Measurements from ENCODE around the gene FAM83C.
"Not testable (repeated sequence)": the region's sequence is repeated elsewhere in the genome, so short reads cannot be mapped to it uniquely, and the experiment has no call there.

Gene FAM83C

GRCh38 chr20:35271073-35271882, 20.9 kb downstream of the FAM83C start:
- DNase-seq (ENCODE audit: low read depth): no peak
- no peak for TF ChIP-seq CTCF (IDR thresholded peaks at IDR 0.05; ENCODE audit: insufficient read depth, low read depth, low read length, missing control alignments)
- H3K4me3 ChIP-seq (ENCODE audit: low read depth, low read length): no peak overlapping the region

- no peak overlapping the region for H3K4me3 ChIP-seq (ENCODE audit: low read depth, low read length)
- no peak for DNase-seq (ENCODE audit: low read depth)
- no peak for TF ChIP-seq CTCF (IDR thresholded peaks at IDR 0.05; ENCODE audit: insufficient read depth, low read depth, low read length, missing control alignments)
These were observed 22.0 kb downstream of the FAM83C start for GRCh38 chr20:35270021-35270902.

- peak; percentile 63 for DNase-seq (ENCODE audit: low read depth)
- no peak overlapping the region for H3K4me3 ChIP-seq (ENCODE audit: low read depth, low read length)
- peak; percentile 87 for TF ChIP-seq CTCF (IDR thresholded peaks at IDR 0.05; ENCODE audit: insufficient read depth, low read depth, low read length, missing control alignments)
These were observed 23.0 kb downstream of the FAM83C start for GRCh38 chr20:35269055-35269781.

GRCh38 chr20:35267092-35267491, 25.1 kb downstream of the FAM83C start:
- TF ChIP-seq CTCF (IDR thresholded peaks at IDR 0.05; ENCODE audit: insufficient read depth, low read depth, low read length, missing control alignments): no peak
- no peak for DNase-seq (ENCODE audit: low read depth)
- no peak overlapping the region for H3K4me3 ChIP-seq (ENCODE audit: low read depth, low read length)

GRCh38 chr20:35264755-35265154, 27.5 kb downstream of the FAM83C start:
- no peak for DNase-seq (ENCODE audit: low read depth)
- H3K4me3 ChIP-seq (ENCODE audit: low read depth, low read length): no peak overlapping the region
- no peak for TF ChIP-seq CTCF (IDR thresholded peaks at IDR 0.05; ENCODE audit: insufficient read depth, low read depth, low read length, missing control alignments)

- no peak for DNase-seq (ENCODE audit: low read depth)
- H3K4me3 ChIP-seq (ENCODE audit: low read depth, low read length): no peak overlapping the region
These were observed 28.5 kb downstream of the FAM83C start for GRCh38 chr20:35263532-35264341.

GRCh38 chr20:35262731-35263531, 29.3 kb downstream of the FAM83C start:
- DNase-seq (ENCODE audit: low read depth); H3K4me3 ChIP-seq (ENCODE audit: low read depth, low read length): not testable (repeated sequence)

More at GRCh38 chr20:35263532-35264341, 28.5 kb downstream of the FAM83C start:
- TF ChIP-seq CTCF (IDR thresholded peaks at IDR 0.05; ENCODE audit: insufficient read depth, low read depth, low read length, missing control alignments): no peak

GRCh38 chr20:35262321-35262720, 29.9 kb downstream of the FAM83C start:
- not testable (repeated sequence) for DNase-seq (ENCODE audit: low read depth); H3K4me3 ChIP-seq (ENCODE audit: low read depth, low read length)
